OCI-LY7 (cell line): Measurements from ENCODE around the gene SENP5. TPM values are rescaled to one million over a fixed set of nuclear protein-coding genes. Genes with fewer than 3 reads are reported as not detected.

ENCODE experiments used
- BruUV-seq: library from RNA; stranded (reverse); fragments of 400-500 nt; replicated peaks from 2 replicates; lab custom pipeline; 2021; lab: Mats Ljungman, UMichigan
- CTCF ChIA-PET: fragments of 300-600 bp; sonication (Branson Sonifier 250); formaldehyde crosslinking; loops from one replicate; lab custom pipeline; 2022; ENCODE audit warnings: antibody characterized with exemption; ENCODE audit not compliant: unreplicated experiment; lab: Charles Lee
- POLR2A ChIA-PET: fragments of 300-600 bp; sonication (Branson Sonifier 250); formaldehyde crosslinking; loops from one replicate; lab custom pipeline; 2022; ENCODE audit warnings: antibody characterized with exemption; lab: Charles Lee
- DNase-seq: peaks from one replicate; pipeline ENCODE4 v3.0.0-alpha.2; 2015; ENCODE audit warnings: low spot score
- H2AFZ ChIP-seq: fragments of 200-600 bp; sonication (generic), shearing (Covaris generic); 2 replicates; pipeline ENCODE4 v1.6.1; 2014; ENCODE audit warnings: mild to moderate bottlenecking, antibody characterized with exemption, low read length, moderate library complexity
- H3K27ac ChIP-seq: fragments of 200-600 bp; sonication (generic); 2 replicates; pipeline ENCODE4 v1.5.1; 2014; ENCODE audit warnings: mixed run types, low read depth, mild to moderate bottlenecking, moderate library complexity, low read length, inconsistent platforms; ENCODE audit not compliant: poor library complexity, severe bottlenecking
- H3K36me3 ChIP-seq: fragments of 200-600 bp; sonication (generic); 2 replicates; pipeline ENCODE4 v1.6.1; 2014; ENCODE audit warnings: mild to moderate bottlenecking, antibody characterized with exemption, low read length, moderate library complexity, mixed read lengths; ENCODE audit not compliant: insufficient read depth
- H3K4me1 ChIP-seq: fragments of 200-600 bp; sonication (generic); 2 replicates; pipeline ENCODE4 v1.5.1; 2014; ENCODE audit warnings: mild to moderate bottlenecking, low read length; ENCODE audit not compliant: insufficient read depth, poor library complexity, severe bottlenecking
- H3K4me2 ChIP-seq: fragments of 200-600 bp; sonication (generic); 2 replicates; pipeline ENCODE4 v1.6.1; 2014; ENCODE audit warnings: mild to moderate bottlenecking, low read length
- H3K4me3 ChIP-seq: fragments of 200-600 bp; sonication (generic); 2 replicates; pipeline ENCODE4 v1.5.1; 2014; ENCODE audit warnings: mild to moderate bottlenecking, low read depth, low read length; ENCODE audit not compliant: poor library complexity, severe bottlenecking
- H3K79me2 ChIP-seq: fragments of 200-600 bp; sonication (generic); 2 replicates; pipeline ENCODE4 v1.6.1; 2016; ENCODE audit warnings: low read depth, mild to moderate bottlenecking, low read length, moderate library complexity, mixed read lengths; ENCODE audit not compliant: insufficient read depth
- H3K9me2 ChIP-seq: fragments of 200-600 bp; sonication (generic); 2 replicates; pipeline ENCODE4 v1.6.1; 2016; ENCODE audit warnings: mild to moderate bottlenecking, low read length, mixed read lengths; ENCODE audit not compliant: insufficient read depth
- H3K9me3 ChIP-seq: fragments of 200-600 bp; sonication (generic); 2 replicates; pipeline ENCODE4 v1.6.1; 2014; ENCODE audit warnings: mild to moderate bottlenecking, mixed run types, low read length, mixed read lengths
- H4K20me1 ChIP-seq: fragments of 200-600 bp; sonication (generic); 2 replicates; pipeline ENCODE4 v1.6.1; 2014; ENCODE audit warnings: mild to moderate bottlenecking, antibody characterized with exemption, low read length, moderate library complexity, mixed read lengths; ENCODE audit not compliant: insufficient read depth
- CTCF ChIP-seq: fragments of 200-600 bp; sonication (generic); conservative IDR thresholded peaks from 2 replicates; pipeline ENCODE4 v1.5.1; 2014; ENCODE audit warnings: mild to moderate bottlenecking, antibody characterized with exemption, low read length, moderate library complexity, mixed read lengths
- EZH2phosphoT487 ChIP-seq: fragments of 200-600 bp; sonication (generic); IDR thresholded peaks from 2 replicates; pipeline ENCODE4 v1.6.1; 2018; ENCODE audit warnings: low read depth, borderline replicate concordance, mild to moderate bottlenecking, mixed run types, antibody characterized with exemption, low read length, moderate library complexity, mixed read lengths
- intact Hi-C: fragments of 100-400 bp; cut with micrococcal nuclease; formaldehyde crosslinking; loops from one replicate; pipeline ENCODE4 v1.10.0; 2022; ENCODE audit not compliant: unreplicated experiment
- total RNA-seq, 2 experiments: library from RNA; depleted of rRNA in 1 of 2; stranded (reverse); fragments of >200 nt in 1 of 2; shearing (Covaris generic) in 1 of 2; gene quantifications; 2 replicates each; pipeline ENCODE4 v1.2.3, GENCODE V29; 2014 to 2022

The SENP5 gene
- total RNA-seq, 2 experiments from 2014 or later: 40.2 to 42.9 TPM

- no peak for DNase-seq
- ChIA-PET POLR2A (no interaction called here), CTCF (no interaction called here)
- Histone ChIP-seq H3K9me2 (no peaks in the 10 kb centered on the region), H3K27ac (no peak overlapping the region), H3K36me3 (no peaks in the 10 kb centered on the region), H3K4me1 (peaks cover 4% of the 10 kb centered on the region), H3K4me2 (no peak overlapping the region), H2AFZ (no peak overlapping the region), H4K20me1 (no peaks in the 10 kb centered on the region), H3K9me3 (no peaks in the 10 kb centered on the region), H3K4me3 (no peak overlapping the region), H3K79me2 (no peaks in the 10 kb centered on the region)
- TF ChIP-seq EZH2phosphoT487 (no peak), CTCF (no peak)
- intact Hi-C loops: no loop called here
- no TSS peak for BruUV-seq
Observed at GRCh38 chr3:196981657-196982056, 113.9 kb downstream of the SENP5 start.

- Histone ChIP-seq H2AFZ (no peak overlapping the region), H3K27ac (no peak overlapping the region), H3K4me2 (no peak overlapping the region), H3K9me3 (no peaks in the 10 kb centered on the region), H3K9me2 (no peaks in the 10 kb centered on the region), H3K4me1 (peaks cover 4% of the 10 kb centered on the region), H3K4me3 (no peak overlapping the region), H3K36me3 (no peaks in the 10 kb centered on the region), H4K20me1 (no peaks in the 10 kb centered on the region), H3K79me2 (no peaks in the 10 kb centered on the region)
- no peak for DNase-seq
- no TSS peak for BruUV-seq
- intact Hi-C loops: no loop called here
- CTCF ChIA-PET: no interaction called here
- no peak for TF ChIP-seq EZH2phosphoT487
- TF ChIP-seq CTCF: no peak
- POLR2A ChIA-PET: interaction anchor here (0.5 kb wide), 1 partner anchor 446 kb away, joined by 6 read pairs; no protein-coding TSS in a partner anchor
Observed at GRCh38 chr3:196983186-196983585, 115.5 kb downstream of the SENP5 start.

Other genes starting within 250 kb of the SENP5 start
- 0.51 and 1.1 TPM in 2 replicates for gene NRROS, start 228.2 kb upstream of the SENP5 start, total RNA-seq (2014; rRNA removed; shearing (Covaris generic))
- gene NRROS, start 228.2 kb upstream of the SENP5 start, total RNA-seq (2022): 3.7 and 3.8 TPM in 2 replicates
- 1.9 and 3.3 TPM in 2 replicates for gene CEP19, start 155.7 kb upstream of the SENP5 start, total RNA-seq (2014; rRNA removed; shearing (Covaris generic))
- 5.7 and 6.3 TPM in 2 replicates for gene CEP19, start 155.7 kb upstream of the SENP5 start, total RNA-seq (2022)
- 24.1 and 24.9 TPM in 2 replicates for gene PIGX, start 155.5 kb upstream of the SENP5 start, total RNA-seq (2014; rRNA removed; shearing (Covaris generic))
- 31.5 and 32.4 TPM in 2 replicates for gene PIGX, start 155.5 kb upstream of the SENP5 start, total RNA-seq (2022)
- gene PAK2, start 128.1 kb upstream of the SENP5 start, total RNA-seq (2014; rRNA removed; shearing (Covaris generic)): 24.5 and 37.9 TPM in 2 replicates
- 83.8 and 95.6 TPM in 2 replicates for gene PAK2, start 128.1 kb upstream of the SENP5 start, total RNA-seq (2022)
- 46.4 and 66.7 TPM in 2 replicates for gene NCBP2, start 74.6 kb downstream of the SENP5 start, total RNA-seq (2014; rRNA removed; shearing (Covaris generic))
- 70.4 and 73.6 TPM in 2 replicates for gene NCBP2, start 74.6 kb downstream of the SENP5 start, total RNA-seq (2022)
- not detected in 2 replicates for gene PIGZ, start 100.9 kb downstream of the SENP5 start, total RNA-seq (2014; rRNA removed; shearing (Covaris generic))
- gene PIGZ, start 100.9 kb downstream of the SENP5 start, total RNA-seq (2022): 0.42 TPM in 1 of 2 replicates, not detected in the other
- gene MELTF, start 161.9 kb downstream of the SENP5 start, total RNA-seq (2014; rRNA removed; shearing (Covaris generic)): 7.4 and 9.6 TPM in 2 replicates
- 13.8 and 14.6 TPM in 2 replicates for gene MELTF, start 161.9 kb downstream of the SENP5 start, total RNA-seq (2022)